Endothelial cell of umbilical vein (primary cell): Measurements from ENCODE around the gene VEPH1. TPM values are rescaled to one million over a fixed set of nuclear protein-coding genes. Genes with fewer than 3 reads are reported as not detected.

Experiments used
- BruUV-seq: library from RNA; stranded (reverse); fragments of 400-500 nt; replicated peaks from 2 replicates; lab custom pipeline; 2021; lab: Mats Ljungman, UMichigan
- CTCF ChIA-PET: fragments of 300-600, 350-600 bp; sonication (Branson Sonifier 250); formaldehyde crosslinking; loops from one replicate; lab custom pipeline; 2021; ENCODE audit warnings: antibody characterized with exemption, inconsistent platforms; lab: Charles Lee
- POLR2A ChIA-PET: fragments of 300-600, 350-600 bp; sonication (Branson Sonifier 250); formaldehyde crosslinking; loops from one replicate; lab custom pipeline; 2021; ENCODE audit warnings: antibody characterized with exemption, inconsistent platforms; lab: Charles Lee
- DNase-seq: peaks from one replicate; pipeline ENCODE4 v3.0.0-alpha.2; 2011; ENCODE audit warnings: low read depth, low spot score
- FAIRE-seq: peaks from 2 replicates; lab custom pipeline; 2011; peaks lifted over from hg19 to GRCh38; lab: Jason Lieb, UNC
- H2AFZ ChIP-seq: 2 replicates; pipeline ENCODE4 v1.6.0; 2012; ENCODE audit warnings: low read depth, low read length, control low read depth, inconsistent platforms
- H3K27ac ChIP-seq: 2 replicates; pipeline ENCODE4 v1.5.1; 2011; ENCODE audit warnings: low read depth, mild to moderate bottlenecking, control low read depth, low read length, moderate library complexity; ENCODE audit not compliant: insufficient read depth
- H3K27me3 ChIP-seq, 2 experiments: 2 replicates each; pipeline versions ENCODE4 v1.6.0 to v1.6.1; 2011; ENCODE audit warnings: low read length in 2 of 2, mixed read lengths in 1 of 2; ENCODE audit not compliant: control insufficient read depth in 2 of 2, insufficient read depth in 2 of 2
- H3K36me3 ChIP-seq, 2 experiments: 2 replicates in 1 of 2; 3 replicates in 1 of 2; pipeline ENCODE4 v1.5.1; 2011; ENCODE audit warnings: low read length in 2 of 2, mild to moderate bottlenecking in 1 of 2, moderate library complexity in 1 of 2; ENCODE audit not compliant: control insufficient read depth in 2 of 2, insufficient read depth in 2 of 2; ENCODE audit errors: extremely low read depth in 1 of 2
- H3K4me1 ChIP-seq: 3 replicates; pipeline ENCODE4 v1.5.1; 2011; ENCODE audit warnings: mild to moderate bottlenecking, low read length; ENCODE audit not compliant: control insufficient read depth, insufficient read depth; ENCODE audit errors: extremely low read depth
- H3K4me2 ChIP-seq: 2 replicates; pipeline ENCODE4 v1.6.1; 2011; ENCODE audit warnings: low read length, control low read depth, mixed read lengths; ENCODE audit not compliant: insufficient read depth
- H3K4me3 ChIP-seq, 3 experiments: fragments of 200-600 bp in 1 of 3; sonication (generic), shearing (Covaris generic) in 1 of 3; replicated peaks in 1 of 3; 2 replicates each; pipeline ENCODE4 v1.5.1; 2011 to 2016; ENCODE audit warnings: control low read depth in 3 of 3, low read length in 3 of 3, mild to moderate bottlenecking in 2 of 3, inconsistent platforms in 1 of 3, low read depth in 1 of 3, moderate library complexity in 1 of 3; ENCODE audit not compliant: insufficient read depth in 1 of 3
- H3K79me2 ChIP-seq: 2 replicates; pipeline ENCODE4 v1.6.0; 2012; ENCODE audit warnings: low read length, inconsistent platforms; ENCODE audit not compliant: control insufficient read depth, insufficient read depth
- H3K9ac ChIP-seq: replicated peaks from 2 replicates; pipeline ENCODE3; 2011; ENCODE audit warnings: low read length, control low read depth; ENCODE audit not compliant: insufficient read depth; ENCODE audit errors: extremely low read depth
- H3K9me1 ChIP-seq: replicated peaks from 3 replicates; pipeline ENCODE4 v1.6.0; 2011; ENCODE audit warnings: mild to moderate bottlenecking, low read length; ENCODE audit not compliant: control insufficient read depth, insufficient read depth; ENCODE audit errors: extremely low read depth
- H3K9me3 ChIP-seq: replicated peaks from 2 replicates; pipeline ENCODE4 v1.5.1; 2012; ENCODE audit warnings: low read length, inconsistent platforms; ENCODE audit not compliant: control insufficient read depth, insufficient read depth
- H4K20me1 ChIP-seq: replicated peaks from 2 replicates; pipeline ENCODE3; 2011; ENCODE audit warnings: mild to moderate bottlenecking, low read length; ENCODE audit not compliant: control insufficient read depth, insufficient read depth; ENCODE audit errors: extremely low read depth
- CTCF ChIP-seq, 2 donors: IDR thresholded peaks; 1 replicate in 1 of 2; 2 replicates in 1 of 2; pipeline ENCODE4 v1.5.1; 2011; ENCODE audit warnings: low read length in 2 of 2, mild to moderate bottlenecking in 2 of 2, moderate library complexity in 2 of 2, control low read depth in 1 of 2, inconsistent platforms in 1 of 2, low read depth in 1 of 2; ENCODE audit not compliant: insufficient read depth in 1 of 2; ENCODE audit errors: extremely low read depth in 1 of 2
- FOS ChIP-seq: IDR thresholded peaks from 2 replicates; pipeline ENCODE4 v1.6.1; 2011; ENCODE audit warnings: mild to moderate bottlenecking, low read length, moderate library complexity, borderline replicate concordance; ENCODE audit not compliant: insufficient read depth
- POLR2AphosphoS5 ChIP-seq: IDR thresholded peaks from 2 replicates; pipeline ENCODE4 v1.6.1; 2012; ENCODE audit warnings: low read depth, mild to moderate bottlenecking, control low read depth, low read length, moderate library complexity; ENCODE audit not compliant: insufficient read depth
- dilution Hi-C: fragments of 300-500 bp; cut with MboI; formaldehyde crosslinking; loops from one replicate; pipeline ENCODE4 v1.15.0; 2019; ENCODE audit warnings: low sequenced_read_pairs; ENCODE audit not compliant: extremely low pct_ligation_motif_present
- intact Hi-C: fragments of 100-400 bp; cut with micrococcal nuclease; formaldehyde crosslinking; loops from one replicate; pipeline ENCODE4 v1.10.0; 2022
- polyA plus RNA-seq, 4 experiments: library from polyadenylated mRNA; depleted of rRNA in 3 of 4; stranded (reverse) in 3 of 4; unstranded in 1 of 4; fragments of >200 nt; gene quantifications; 2 replicates each; pipeline versions ENCODE4 v1.2.1 to v1.2.3, GENCODE V29; 2011 to 2012; ENCODE audit warnings: missing spikeins in 1 of 4
- total RNA-seq: library from RNA; stranded (reverse); gene quantifications from 2 replicates; pipeline ENCODE4 v1.2.3, GENCODE V29; 2021
- TF ChIP-seq, protein P1 (sequence below): IDR thresholded peaks from 2 replicates; pipeline ENCODE4 v1.6.1; 2011; ENCODE audit not compliant: insufficient read depth, insufficient read length

VEPH1 gene
- total and polyA plus RNA-seq, 2 donors (not counting 3 experiments of a cell fraction or from before 2014, with no cell fraction given): 42.9 to 136 TPM

GRCh38 chr3:157529085-157529484 lies 25.9 kb upstream of the VEPH1 start:
- no peaks in the 10 kb centered on the region for H3K9me1 ChIP-seq
- no peaks in the 10 kb centered on the region for H3K9me3 ChIP-seq
- H3K9ac ChIP-seq: no peak overlapping the region
- peaks cover 58% of the 10 kb centered on the region for H3K4me1 ChIP-seq
- H3K4me3 ChIP-seq: peak overlapping the region in 1 of 3 experiments; percentile 96
- peak overlapping the region; percentile 97 for H3K4me2 ChIP-seq
- H3K27me3 ChIP-seq: no peaks in the 10 kb centered on the region
- DNase-seq (no peak), FAIRE-seq (no peak)
- intact Hi-C loops (no loop called here), dilution Hi-C loops (no loop called here)
- H3K27ac ChIP-seq: peak overlapping the region; percentile 100
- ChIA-PET CTCF (interaction anchor here (1.3 to 7.3 kb wide), 4 partner anchors 45 to 328 kb away, joined by 4 to 457 read pairs (median 39); no protein-coding TSS in a partner anchor), POLR2A (interaction anchor here (0.6 to 1.4 kb wide), 3 partner anchors 43 to 1317 kb away, joined by 3 to 5 read pairs (median 3); no protein-coding TSS in a partner anchor)
- TF ChIP-seq POLR2AphosphoS5: no peak
- TF ChIP-seq, protein P1, sequence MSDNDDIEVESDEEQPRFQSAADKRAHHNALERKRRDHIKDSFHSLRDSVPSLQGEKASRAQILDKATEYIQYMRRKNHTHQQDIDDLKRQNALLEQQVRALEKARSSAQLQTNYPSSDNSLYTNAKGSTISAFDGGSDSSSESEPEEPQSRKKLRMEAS: no peak
- TF ChIP-seq CTCF (IDR thresholded peaks at IDR 0.05; ENCODE audit: extremely low read depth in 1 of 2, insufficient read depth in 1 of 2, low read depth in 1 of 2, low read length in 2 of 2): no peak
- peak; percentile 16 for TF ChIP-seq FOS
- BruUV-seq: no TSS peak
- no peaks in the 10 kb centered on the region for H3K36me3 ChIP-seq
- H4K20me1 ChIP-seq: no peaks in the 10 kb centered on the region
- H3K79me2 ChIP-seq: peaks cover 89% of the 10 kb centered on the region
- no peak overlapping the region for H2AFZ ChIP-seq
